ENCODE measurements around the gene MPC1L.

GRCh38 chrX:40576291-40576690 lies 46.9 kb upstream of the MPC1L start:
- TF ChIP-seq POLR2A (IDR thresholded peaks at IDR 0.05): no peak
- TF ChIP-seq CTCF (IDR thresholded peaks at IDR 0.05): no peak

Data from Peyer's patch (tissue), 4 donors.